MCF 10A (cell line): ENCODE measurements around the gene MTNR1A. TPM values are rescaled to one million over a fixed set of nuclear protein-coding genes. Genes with fewer than 3 reads are reported as not detected.

Source experiments
- BruUV-seq: library from RNA; stranded (reverse); fragments of 400-500 nt; replicated peaks from 2 replicates; lab custom pipeline; 2021; lab: Mats Ljungman, UMichigan
- CTCF ChIA-PET: fragments of 300-600 bp; sonication (Branson Sonifier 250); formaldehyde crosslinking; extraction: SDS; loops from one replicate; lab custom pipeline; 2021; ENCODE audit warnings: antibody characterized with exemption, inconsistent platforms; lab: Yijun Ruan, JAX
- POLR2A ChIA-PET: fragments of 300-600, 350-650 bp; sonication (Branson Sonifier 250); formaldehyde crosslinking; extraction: SDS; loops from one replicate; lab custom pipeline; 2020; ENCODE audit warnings: antibody characterized with exemption, inconsistent platforms; lab: Yijun Ruan, JAX
- DNase-seq: peaks from one replicate; pipeline ENCODE4 v3.0.0-alpha.2; 2018; ENCODE audit not compliant: unreplicated experiment
- H3K27ac Mint-ChIP-seq: one replicate; pipeline ENCODE4 v1.8.0; 2022; ENCODE audit warnings: mild to moderate bottlenecking, low read depth, mixed read lengths; ENCODE audit not compliant: unreplicated experiment
- H3K27me3 Mint-ChIP-seq: one replicate; pipeline ENCODE4 v1.8.0; 2022; ENCODE audit warnings: mixed read lengths; ENCODE audit not compliant: insufficient read depth, unreplicated experiment
- H3K36me3 Mint-ChIP-seq: one replicate; pipeline ENCODE4 v1.8.0; 2022; ENCODE audit warnings: mild to moderate bottlenecking, moderate library complexity, mixed read lengths; ENCODE audit not compliant: insufficient read depth, unreplicated experiment
- H3K4me1 Mint-ChIP-seq: one replicate; pipeline ENCODE4 v1.8.0; 2022; ENCODE audit warnings: mixed read lengths; ENCODE audit not compliant: insufficient read depth, unreplicated experiment
- H3K4me3 Mint-ChIP-seq: one replicate; pipeline ENCODE4 v1.8.0; 2022; ENCODE audit warnings: mild to moderate bottlenecking, moderate library complexity, mixed read lengths; ENCODE audit not compliant: unreplicated experiment
- H3K9me3 Mint-ChIP-seq: one replicate; pipeline ENCODE4 v1.8.0; 2022; ENCODE audit warnings: mixed read lengths; ENCODE audit not compliant: unreplicated experiment
- intact Hi-C: fragments of 100-400 bp; cut with micrococcal nuclease; formaldehyde crosslinking; loops from 2 replicates; pipeline ENCODE4 v1.14.1; 2022
- total RNA-seq: library from RNA; stranded (reverse); gene quantifications from 2 replicates; pipeline ENCODE4 v1.2.3, GENCODE V29; 2022
- TF ChIP-seq, protein P1 (sequence below): fragments of 200-600 bp; IDR thresholded peaks from one replicate; pipeline ENCODE4 v1.8.0; 2022; ENCODE audit warnings: antibody characterized with exemption, mild to moderate bottlenecking; ENCODE audit not compliant: unreplicated experiment

MTNR1A gene
- total RNA-seq, 1 experiment from 2014 or later: not detected

DNA sequence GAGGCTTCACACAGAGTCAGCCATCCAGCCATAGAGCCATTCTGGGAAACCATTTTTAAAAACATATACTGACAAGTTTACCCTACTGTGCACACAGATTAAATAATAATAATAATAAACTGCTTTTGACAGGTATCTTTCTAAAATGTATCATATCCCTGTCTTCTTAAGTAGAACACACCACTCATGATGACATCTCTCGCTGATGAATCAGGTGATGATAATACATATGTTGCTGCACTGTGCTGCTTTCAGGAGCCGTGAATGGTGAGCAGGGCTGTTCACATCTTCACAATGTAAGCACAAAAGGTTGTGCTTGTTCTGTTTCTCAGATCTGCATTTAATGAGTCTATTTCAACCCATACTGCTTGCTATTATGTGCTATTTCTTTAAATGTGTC, 3.5 kb downstream of the MTNR1A start:
- peaks cover 7% of the 10 kb centered on the region for H3K4me1 Mint-ChIP-seq
- peaks cover 12% of the 10 kb centered on the region for H3K27me3 Mint-ChIP-seq
- no peak overlapping the region for H3K27ac Mint-ChIP-seq
- no peak overlapping the region for H3K4me3 Mint-ChIP-seq
- intact Hi-C loops: no loop called here
- H3K9me3 Mint-ChIP-seq: peaks cover 10% of the 10 kb centered on the region
- ChIA-PET CTCF (no interaction called here), POLR2A (no interaction called here)
- TF ChIP-seq, protein P1, sequence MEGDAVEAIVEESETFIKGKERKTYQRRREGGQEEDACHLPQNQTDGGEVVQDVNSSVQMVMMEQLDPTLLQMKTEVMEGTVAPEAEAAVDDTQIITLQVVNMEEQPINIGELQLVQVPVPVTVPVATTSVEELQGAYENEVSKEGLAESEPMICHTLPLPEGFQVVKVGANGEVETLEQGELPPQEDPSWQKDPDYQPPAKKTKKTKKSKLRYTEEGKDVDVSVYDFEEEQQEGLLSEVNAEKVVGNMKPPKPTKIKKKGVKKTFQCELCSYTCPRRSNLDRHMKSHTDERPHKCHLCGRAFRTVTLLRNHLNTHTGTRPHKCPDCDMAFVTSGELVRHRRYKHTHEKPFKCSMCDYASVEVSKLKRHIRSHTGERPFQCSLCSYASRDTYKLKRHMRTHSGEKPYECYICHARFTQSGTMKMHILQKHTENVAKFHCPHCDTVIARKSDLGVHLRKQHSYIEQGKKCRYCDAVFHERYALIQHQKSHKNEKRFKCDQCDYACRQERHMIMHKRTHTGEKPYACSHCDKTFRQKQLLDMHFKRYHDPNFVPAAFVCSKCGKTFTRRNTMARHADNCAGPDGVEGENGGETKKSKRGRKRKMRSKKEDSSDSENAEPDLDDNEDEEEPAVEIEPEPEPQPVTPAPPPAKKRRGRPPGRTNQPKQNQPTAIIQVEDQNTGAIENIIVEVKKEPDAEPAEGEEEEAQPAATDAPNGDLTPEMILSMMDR: no peak
- no peak for DNase-seq
- peaks cover 6% of the 10 kb centered on the region for H3K36me3 Mint-ChIP-seq
- no TSS peak for BruUV-seq

- Mint-ChIP-seq H3K4me1 (peaks cover 6% of the 10 kb centered on the region), H3K27me3 (peaks cover 3% of the 10 kb centered on the region), H3K27ac (no peak overlapping the region), H3K9me3 (peaks cover 26% of the 10 kb centered on the region), H3K4me3 (no peak overlapping the region), H3K36me3 (peaks cover 6% of the 10 kb centered on the region)
- ChIA-PET POLR2A (interaction anchor here (0.6 kb wide), 1 partner anchor 58 kb away, joined by 4 read pairs; no protein-coding TSS in a partner anchor), CTCF (no interaction called here)
- intact Hi-C loops: no loop called here
- no TSS peak for BruUV-seq
- DNase-seq: no peak
- TF ChIP-seq, protein P1: no peak
Observed at GRCh38 chr4:186545436-186545835, 9.9 kb downstream of the MTNR1A start.

- BruUV-seq: no TSS peak
- ChIA-PET CTCF (no interaction called here), POLR2A (no interaction called here)
Observed at GRCh38 chr4:186543206-186543605, 12.2 kb downstream of the MTNR1A start.

GRCh38 chr4:186541801-186542200, 13.6 kb downstream of the MTNR1A start:
- BruUV-seq: no TSS peak
- no peak overlapping the region for H3K4me3 Mint-ChIP-seq
- no peaks in the 10 kb centered on the region for H3K36me3 Mint-ChIP-seq
- no peaks in the 10 kb centered on the region for H3K27me3 Mint-ChIP-seq
- H3K4me1 Mint-ChIP-seq: peaks cover 6% of the 10 kb centered on the region
- H3K9me3 Mint-ChIP-seq: peaks cover 23% of the 10 kb centered on the region
- intact Hi-C loops: no loop called here
- CTCF ChIA-PET: interaction anchor here (1.3 kb wide), 1 partner anchor 11 kb away, joined by 3 read pairs; no protein-coding TSS in a partner anchor
- no peak for DNase-seq
- POLR2A ChIA-PET: interaction anchor here (0.5 to 1.0 kb wide), 2 partner anchors 12 to 1184 kb away, joined by 3 read pairs; no protein-coding TSS in a partner anchor
- TF ChIP-seq, protein P1: no peak
- H3K27ac Mint-ChIP-seq: no peak overlapping the region

More at GRCh38 chr4:186543206-186543605, 12.2 kb downstream of the MTNR1A start:
- intact Hi-C loops: no loop called here
- Mint-ChIP-seq H3K27ac (no peak overlapping the region), H3K4me3 (no peak overlapping the region), H3K27me3 (no peaks in the 10 kb centered on the region), H3K4me1 (peaks cover 6% of the 10 kb centered on the region), H3K9me3 (peaks cover 33% of the 10 kb centered on the region), H3K36me3 (peaks cover 6% of the 10 kb centered on the region)
- DNase-seq: no peak
- TF ChIP-seq, protein P1: no peak
